Stomach (tissue), 4 donors: ENCODE measurements around the gene NARF.
"Not testable (repeated sequence)": the region's sequence is repeated elsewhere in the genome, so short reads cannot be mapped to it uniquely, and the experiment has no call there.

Source experiments
- CTCF ChIP-seq, 7 experiments: fragments of 450-650 bp in 4 of 7; fragments of 200-600 bp in 3 of 7; sonication (generic) in 3 of 7; IDR thresholded peaks; one replicate each; pipeline ENCODE4 v1.5.1; 2016 to 2019; ENCODE audit warnings: antibody characterized with exemption in 7 of 7, control low read depth in 2 of 7, mild to moderate bottlenecking in 1 of 7
- EP300 ChIP-seq: sonication (generic); formaldehyde crosslinking; IDR thresholded peaks from one replicate; pipeline ENCODE4 v1.6.1; 2017; ENCODE audit warnings: antibody characterized with exemption
- POLR2AphosphoS5 ChIP-seq, 3 donors: sonication (generic); formaldehyde crosslinking; IDR thresholded peaks; one replicate each; pipeline ENCODE4 v1.6.1; 2016; ENCODE audit warnings: antibody characterized with exemption in 3 of 3

- TF ChIP-seq POLR2AphosphoS5 (IDR thresholded peaks at IDR 0.05); CTCF (IDR thresholded peaks at IDR 0.05); EP300: not testable (repeated sequence)
Measured at GRCh38 chr17:82513864-82514263, 55.3 kb downstream of the NARF start.
